Ascending aorta (tissue), 2 donors: ENCODE measurements around the gene ZNF148. TPM values are rescaled to one million over a fixed set of nuclear protein-coding genes. Genes with fewer than 3 reads are reported as not detected.

Experiments
- DNase-seq, 2 donors: peaks; one replicate each; pipeline ENCODE4 v3.0.0-alpha.2; 2019; ENCODE audit warnings: low spot score in 2 of 2
- H3K27ac ChIP-seq, 2 donors: fragments of 200-600 bp; sonication (generic); one replicate each; pipeline ENCODE4 v1.5.1; 2016 to 2017; ENCODE audit warnings: mild to moderate bottlenecking in 1 of 2
- H3K27me3 ChIP-seq: fragments of 200-600 bp; sonication (generic); one replicate; pipeline ENCODE4 v1.5.1; 2017
- H3K36me3 ChIP-seq, 2 donors: fragments of 200-600 bp; sonication (generic); one replicate each; pipeline ENCODE4 v1.5.1; 2016
- H3K4me1 ChIP-seq, 2 donors: fragments of 200-600 bp; sonication (generic); one replicate each; pipeline ENCODE4 v1.5.1; 2016 to 2017; ENCODE audit warnings: mild to moderate bottlenecking in 1 of 2
- H3K4me3 ChIP-seq, 2 donors: fragments of 200-600 bp; sonication (generic); one replicate each; pipeline ENCODE4 v1.5.1; 2016 to 2017; ENCODE audit warnings: mild to moderate bottlenecking in 1 of 2
- H3K9me3 ChIP-seq, 2 donors: fragments of 200-600 bp; sonication (generic); one replicate each; pipeline ENCODE4 v1.5.1; 2016
- intact Hi-C: fragments of 100-400 bp; cut with DNase I; formaldehyde crosslinking; loops from one replicate; pipeline ENCODE4 v1.15.1; 2023
- total RNA-seq: library from RNA; depleted of rRNA; stranded (reverse); fragments of >200 nt; gene quantifications from one replicate; pipeline ENCODE4 v1.1.0, GENCODE V29; 2016
- TF ChIP-seq, protein P1 (sequence below), 3 experiments: fragments of 200-600 bp in 2 of 3; fragments of 450-650 bp in 1 of 3; sonication (generic) in 2 of 3; IDR thresholded peaks; one replicate each; pipeline ENCODE4 v1.5.1; 2016 to 2019; ENCODE audit warnings: antibody characterized with exemption in 3 of 3, mild to moderate bottlenecking in 1 of 3, moderate library complexity in 1 of 3

The ZNF148 gene
- total RNA-seq, 1 donor from 2014 or later, result 10.0 TPM

- Histone ChIP-seq H3K9me3 (no peaks in the 10 kb centered on the region), H3K4me3 (no peak overlapping the region), H3K27me3 (no peaks in the 10 kb centered on the region), H3K27ac (peak overlapping the region in 1 of 2 donors; percentile 19), H3K36me3 (peaks cover 4 to 17% of the 10 kb centered on the region in 2 donors), H3K4me1 (no peaks in the 10 kb centered on the region)
- DNase-seq, result no peak
- intact Hi-C loops, result no loop called here
- TF ChIP-seq, protein P1, sequence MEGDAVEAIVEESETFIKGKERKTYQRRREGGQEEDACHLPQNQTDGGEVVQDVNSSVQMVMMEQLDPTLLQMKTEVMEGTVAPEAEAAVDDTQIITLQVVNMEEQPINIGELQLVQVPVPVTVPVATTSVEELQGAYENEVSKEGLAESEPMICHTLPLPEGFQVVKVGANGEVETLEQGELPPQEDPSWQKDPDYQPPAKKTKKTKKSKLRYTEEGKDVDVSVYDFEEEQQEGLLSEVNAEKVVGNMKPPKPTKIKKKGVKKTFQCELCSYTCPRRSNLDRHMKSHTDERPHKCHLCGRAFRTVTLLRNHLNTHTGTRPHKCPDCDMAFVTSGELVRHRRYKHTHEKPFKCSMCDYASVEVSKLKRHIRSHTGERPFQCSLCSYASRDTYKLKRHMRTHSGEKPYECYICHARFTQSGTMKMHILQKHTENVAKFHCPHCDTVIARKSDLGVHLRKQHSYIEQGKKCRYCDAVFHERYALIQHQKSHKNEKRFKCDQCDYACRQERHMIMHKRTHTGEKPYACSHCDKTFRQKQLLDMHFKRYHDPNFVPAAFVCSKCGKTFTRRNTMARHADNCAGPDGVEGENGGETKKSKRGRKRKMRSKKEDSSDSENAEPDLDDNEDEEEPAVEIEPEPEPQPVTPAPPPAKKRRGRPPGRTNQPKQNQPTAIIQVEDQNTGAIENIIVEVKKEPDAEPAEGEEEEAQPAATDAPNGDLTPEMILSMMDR (IDR thresholded peaks at IDR 0.05), result no peak
Measured at GRCh38 chr3:125236331-125236903, 138.7 kb downstream of the ZNF148 start.

DNA sequence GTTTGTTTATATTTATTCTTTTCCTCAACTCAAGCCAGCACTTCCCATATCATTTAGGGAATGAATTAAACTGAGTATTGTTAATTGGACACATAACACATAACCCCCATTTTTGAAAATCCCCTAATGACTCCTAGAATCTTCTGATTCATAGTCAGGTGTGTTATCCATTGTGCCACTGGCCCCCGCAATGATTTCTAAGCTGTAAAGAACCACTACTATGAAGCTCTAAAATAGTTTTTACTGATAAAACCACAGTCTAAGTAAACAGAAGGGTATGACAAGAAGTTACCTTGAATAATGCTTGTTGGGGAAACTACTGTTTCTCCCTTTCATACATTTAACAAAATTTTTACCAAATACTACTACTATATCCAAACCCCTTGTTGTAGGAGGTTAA lies 140.3 kb downstream of the ZNF148 start:
- Histone ChIP-seq H3K27me3 (no peaks in the 10 kb centered on the region), H3K36me3 (peaks cover 0 to 17% of the 10 kb centered on the region in 2 donors), H3K27ac (no peak overlapping the region), H3K9me3 (no peaks in the 10 kb centered on the region), H3K4me1 (no peaks in the 10 kb centered on the region), H3K4me3 (no peak overlapping the region)
- intact Hi-C loops, result no loop called here
- no peak for DNase-seq
- TF ChIP-seq, protein P1 (IDR thresholded peaks at IDR 0.05), result no peak

GRCh38 chr3:125232401-125232800 lies 142.7 kb downstream of the ZNF148 start:
- no peaks in the 10 kb centered on the region for H3K4me1 ChIP-seq
- H3K4me3 ChIP-seq, result no peak overlapping the region
- intact Hi-C loops, result no loop called here
- no peak for DNase-seq
- H3K27ac ChIP-seq, result peak overlapping the region; percentile 13 to 17
- H3K9me3 ChIP-seq, result no peaks in the 10 kb centered on the region
- H3K36me3 ChIP-seq, result peaks cover 0 to 17% of the 10 kb centered on the region in 2 donors
- TF ChIP-seq, protein P1 (IDR thresholded peaks at IDR 0.05), result no peak
- H3K27me3 ChIP-seq, result no peaks in the 10 kb centered on the region

DNA sequence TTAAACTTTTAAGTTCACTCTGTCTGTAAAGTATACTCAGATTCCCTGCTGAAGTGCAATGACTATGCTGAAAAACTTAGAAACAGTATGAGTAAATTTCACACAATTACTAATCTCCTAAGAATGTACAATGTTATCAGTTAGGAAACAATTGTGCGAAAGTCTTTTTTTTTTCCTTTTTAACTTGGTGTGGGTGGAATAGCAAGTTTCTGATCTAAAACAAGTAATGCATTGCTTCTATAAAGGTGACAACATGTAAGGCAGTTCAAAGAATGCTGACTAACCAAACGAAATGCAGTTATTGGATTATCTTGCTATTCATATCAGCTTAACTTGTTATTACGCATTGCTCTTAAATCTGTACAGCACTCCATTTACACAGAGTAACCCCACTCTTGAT lies 143.2 kb downstream of the ZNF148 start:
- H3K27me3 ChIP-seq, result no peaks in the 10 kb centered on the region
- H3K9me3 ChIP-seq, result no peaks in the 10 kb centered on the region
- H3K4me1 ChIP-seq, result no peaks in the 10 kb centered on the region
- TF ChIP-seq, protein P1 (IDR thresholded peaks at IDR 0.05), result no peak
- no peak overlapping the region for H3K4me3 ChIP-seq
- intact Hi-C loops, result no loop called here
- H3K36me3 ChIP-seq, result peaks cover 0 to 17% of the 10 kb centered on the region in 2 donors
- peak overlapping the region; percentile 13 to 17 for H3K27ac ChIP-seq
- DNase-seq, result no peak

- H3K36me3 ChIP-seq, result peaks cover 0 to 17% of the 10 kb centered on the region in 2 donors
- no peak overlapping the region for H3K27ac ChIP-seq
- no peak for DNase-seq
- TF ChIP-seq, protein P1 (IDR thresholded peaks at IDR 0.05), result no peak
- no peaks in the 10 kb centered on the region for H3K27me3 ChIP-seq
- no peaks in the 10 kb centered on the region for H3K9me3 ChIP-seq
- no peaks in the 10 kb centered on the region for H3K4me1 ChIP-seq
- H3K4me3 ChIP-seq, result no peak overlapping the region
- intact Hi-C loops, result no loop called here
Measured at GRCh38 chr3:125229707-125230106, 145.4 kb downstream of the ZNF148 start.

GRCh38 chr3:125229168-125229567 lies 146.0 kb downstream of the ZNF148 start:
- TF ChIP-seq, protein P1 (IDR thresholded peaks at IDR 0.05), result no peak
- DNase-seq, result no peak
- Histone ChIP-seq H3K36me3 (peaks cover 0 to 17% of the 10 kb centered on the region in 2 donors), H3K9me3 (no peaks in the 10 kb centered on the region), H3K27ac (no peak overlapping the region), H3K4me1 (no peaks in the 10 kb centered on the region), H3K27me3 (no peaks in the 10 kb centered on the region), H3K4me3 (no peak overlapping the region)
- intact Hi-C loops, result no loop called here
